ENCODE measurements around the gene FCRLA. TPM values are rescaled to one million over a fixed set of nuclear protein-coding genes. Genes with fewer than 3 reads are reported as not detected.

FCRLA gene
- total RNA-seq, 1 experiment from 2014 or later: 0.15 TPM

- DNase-seq (ENCODE audit: low spot score): no peak
- Mint-ChIP-seq H3K9me3 (no peaks in the 10 kb centered on the region), H3K27me3 (ENCODE audit: low read depth) (peaks cover 10% of the 10 kb centered on the region), H3K36me3 (no peaks in the 10 kb centered on the region), H3K4me1 (peaks cover 48% of the 10 kb centered on the region), H3K4me3 (no peak overlapping the region), H3K27ac (no peak overlapping the region)
- TF ChIP-seq NR2C2 (CRISPR knock-in tag; IDR thresholded peaks at IDR 0.05) (no peak), SMAD3 (CRISPR knock-in tag; IDR thresholded peaks at IDR 0.05; ENCODE audit: borderline replicate concordance) (no peak), JAZF1 (CRISPR knock-in tag; IDR thresholded peaks at IDR 0.05) (no peak), STAT6 (CRISPR knock-in tag; conservative IDR thresholded peaks at IDR 0.05; ENCODE audit: low read depth) (no peak), PRRX2 (CRISPR knock-in tag; IDR thresholded peaks at IDR 0.05) (no peak), USF2 (CRISPR knock-in tag; IDR thresholded peaks at IDR 0.05) (no peak), JUN (CRISPR knock-in tag; IDR thresholded peaks at IDR 0.05) (no peak), ZNF219 (CRISPR knock-in tag; IDR thresholded peaks at IDR 0.05; ENCODE audit: borderline replicate concordance) (no peak), TEAD1 (CRISPR knock-in tag; IDR thresholded peaks at IDR 0.05) (no peak), ARID4B (CRISPR knock-in tag; IDR thresholded peaks at IDR 0.05; ENCODE audit: borderline replicate concordance) (no peak), PREB (CRISPR knock-in tag; IDR thresholded peaks at IDR 0.05; ENCODE audit: borderline replicate concordance) (no peak), GTF2I (CRISPR knock-in tag; conservative IDR thresholded peaks at IDR 0.05) (no peak), RORB (CRISPR knock-in tag; IDR thresholded peaks at IDR 0.05) (no peak), FOXK1 (CRISPR knock-in tag; IDR thresholded peaks at IDR 0.05) (no peak), ZNF396 (CRISPR knock-in tag; IDR thresholded peaks at IDR 0.05; ENCODE audit: borderline replicate concordance) (no peak), ZMAT4 (CRISPR knock-in tag; IDR thresholded peaks at IDR 0.05) (no peak), CTCF (IDR thresholded peaks at IDR 0.05) (no peak)
- POLR2A ChIA-PET: interaction anchor here (0.6 kb wide), 1 partner anchor 88 kb away, joined by 3 read pairs; no protein-coding TSS in a partner anchor
- no peak for ATAC-seq
- CTCF ChIA-PET: interaction anchor here (1.1 kb wide), 1 partner anchor 8 kb away, joined by 4 read pairs; no protein-coding TSS in a partner anchor
Measured at GRCh38 chr1:161733526-161733925, 26.5 kb downstream of the FCRLA start.
